ENCODE results near the gene BAHCC1.

The BAHCC1 gene

GRCh38 chr17:81434681-81435417 lies 39.6 kb downstream of the BAHCC1 start:
- no peaks in the 10 kb centered on the region for H3K4me1 Mint-ChIP-seq (ENCODE audit: low read depth)
- no peak for DNase-seq (ENCODE audit: low spot score)
- no peak overlapping the region for H3K27ac Mint-ChIP-seq
- H3K9me3 Mint-ChIP-seq: no peaks in the 10 kb centered on the region
- no peaks in the 10 kb centered on the region for H3K36me3 Mint-ChIP-seq (ENCODE audit: low read depth)
- peaks cover 8% of the 10 kb centered on the region for H3K27me3 Mint-ChIP-seq (ENCODE audit: low read depth)
- no peak overlapping the region for H3K4me3 Mint-ChIP-seq

DNA sequence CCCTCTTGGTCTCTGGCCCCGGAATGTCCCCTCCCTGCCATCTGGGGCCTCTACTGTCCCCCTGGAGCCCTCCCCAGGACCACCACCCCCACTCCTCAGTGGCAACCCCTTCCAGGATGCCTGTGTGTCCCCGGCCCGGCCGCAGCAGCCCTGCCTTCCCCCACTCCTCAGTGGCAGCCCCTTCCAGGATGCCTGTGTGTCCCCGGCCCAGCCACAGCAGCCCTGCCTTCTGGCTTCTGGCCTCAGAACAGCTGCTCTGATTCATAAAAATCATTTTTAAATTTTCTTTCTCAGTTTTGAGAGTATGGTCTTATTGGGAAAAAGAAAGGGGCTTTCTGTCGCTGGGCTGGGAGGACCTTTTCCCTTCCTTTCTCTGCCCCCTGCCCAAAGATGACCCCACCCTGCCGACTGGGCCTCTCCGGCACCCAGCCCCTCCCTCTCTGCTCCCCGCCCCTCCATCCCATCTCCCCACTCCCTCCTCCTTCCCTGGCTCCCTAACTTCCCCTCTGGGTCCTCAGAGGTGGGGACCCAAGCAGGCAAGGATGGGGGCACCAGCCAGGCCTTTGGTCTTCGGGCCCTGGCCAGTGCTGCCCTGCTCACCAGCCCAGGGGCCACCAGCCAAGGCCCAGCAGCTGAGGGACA lies 40.5 kb downstream of the BAHCC1 start:
- DNase-seq (ENCODE audit: low spot score): no peak
- H3K4me1 Mint-ChIP-seq (ENCODE audit: low read depth): no peaks in the 10 kb centered on the region
- peaks cover 3% of the 10 kb centered on the region for H3K27me3 Mint-ChIP-seq (ENCODE audit: low read depth)
- H3K9me3 Mint-ChIP-seq: no peaks in the 10 kb centered on the region
- no peak overlapping the region for H3K27ac Mint-ChIP-seq
- no peak overlapping the region for H3K4me3 Mint-ChIP-seq
- no peaks in the 10 kb centered on the region for H3K36me3 Mint-ChIP-seq (ENCODE audit: low read depth)

DNA sequence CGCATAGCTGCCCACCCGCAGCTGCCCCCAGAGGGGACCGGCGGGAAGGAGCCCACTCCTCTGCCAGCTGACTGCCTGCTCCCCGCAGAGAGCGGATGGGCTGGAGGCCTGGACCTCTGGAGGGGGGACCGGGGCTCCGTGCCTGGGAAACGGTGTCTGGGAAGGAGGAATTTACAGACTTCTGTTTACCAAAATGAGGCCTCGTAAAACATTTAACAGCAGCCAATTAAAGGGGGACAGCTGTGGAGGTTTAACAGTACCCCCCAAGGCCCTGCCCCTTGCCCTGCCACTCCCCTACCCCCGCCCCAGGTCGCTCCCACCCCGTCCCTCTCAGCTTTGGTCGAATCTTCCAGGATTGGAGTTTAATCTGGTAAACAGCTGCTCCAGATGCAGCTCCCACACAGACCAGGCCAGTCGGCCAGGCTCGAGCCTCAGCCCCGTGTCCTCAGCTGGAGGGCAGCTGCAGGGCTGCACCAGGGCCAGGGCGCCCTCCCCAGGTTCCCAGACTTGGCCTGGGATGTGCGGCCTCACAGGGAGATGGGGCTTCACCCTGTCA lies 41.1 kb downstream of the BAHCC1 start:
- H3K4me1 Mint-ChIP-seq (ENCODE audit: low read depth): no peaks in the 10 kb centered on the region
- no peaks in the 10 kb centered on the region for H3K9me3 Mint-ChIP-seq
- H3K27ac Mint-ChIP-seq: no peak overlapping the region
- peaks cover 3% of the 10 kb centered on the region for H3K27me3 Mint-ChIP-seq (ENCODE audit: low read depth)
- H3K4me3 Mint-ChIP-seq: no peak overlapping the region
- DNase-seq (ENCODE audit: low spot score): no peak
- no peaks in the 10 kb centered on the region for H3K36me3 Mint-ChIP-seq (ENCODE audit: low read depth)

GRCh38 chr17:81437191-81437651 lies 42.0 kb downstream of the BAHCC1 start:
- Mint-ChIP-seq H3K9me3 (no peaks in the 10 kb centered on the region), H3K36me3 (ENCODE audit: low read depth) (no peaks in the 10 kb centered on the region), H3K4me1 (ENCODE audit: low read depth) (no peaks in the 10 kb centered on the region), H3K27ac (no peak overlapping the region), H3K27me3 (ENCODE audit: low read depth) (peaks cover 3% of the 10 kb centered on the region), H3K4me3 (no peak overlapping the region)
- no peak for DNase-seq (ENCODE audit: low spot score)

- H3K27ac Mint-ChIP-seq: no peak overlapping the region
- H3K27me3 Mint-ChIP-seq (ENCODE audit: low read depth): peaks cover 3% of the 10 kb centered on the region
- no peak for DNase-seq (ENCODE audit: low spot score)
- no peaks in the 10 kb centered on the region for H3K9me3 Mint-ChIP-seq
- no peaks in the 10 kb centered on the region for H3K36me3 Mint-ChIP-seq (ENCODE audit: low read depth)
- H3K4me3 Mint-ChIP-seq: no peak overlapping the region
- no peaks in the 10 kb centered on the region for H3K4me1 Mint-ChIP-seq (ENCODE audit: low read depth)
Measured at GRCh38 chr17:81438007-81438659, 42.9 kb downstream of the BAHCC1 start.

GRCh38 chr17:81438688-81439087 lies 43.4 kb downstream of the BAHCC1 start:
- DNase-seq (ENCODE audit: low spot score): no peak
- Mint-ChIP-seq H3K4me3 (no peak overlapping the region), H3K9me3 (no peaks in the 10 kb centered on the region), H3K27ac (no peak overlapping the region), H3K27me3 (ENCODE audit: low read depth) (peaks cover 3% of the 10 kb centered on the region), H3K36me3 (ENCODE audit: low read depth) (no peaks in the 10 kb centered on the region), H3K4me1 (ENCODE audit: low read depth) (no peaks in the 10 kb centered on the region)

- H3K4me1 Mint-ChIP-seq (ENCODE audit: low read depth): no peaks in the 10 kb centered on the region
- H3K36me3 Mint-ChIP-seq (ENCODE audit: low read depth): no peaks in the 10 kb centered on the region
- no peak overlapping the region for H3K4me3 Mint-ChIP-seq
- peaks cover 3% of the 10 kb centered on the region for H3K27me3 Mint-ChIP-seq (ENCODE audit: low read depth)
- no peak for DNase-seq (ENCODE audit: low spot score)
- no peak overlapping the region for H3K27ac Mint-ChIP-seq
- no peaks in the 10 kb centered on the region for H3K9me3 Mint-ChIP-seq
Measured at GRCh38 chr17:81440051-81440471, 44.8 kb downstream of the BAHCC1 start.

DNA sequence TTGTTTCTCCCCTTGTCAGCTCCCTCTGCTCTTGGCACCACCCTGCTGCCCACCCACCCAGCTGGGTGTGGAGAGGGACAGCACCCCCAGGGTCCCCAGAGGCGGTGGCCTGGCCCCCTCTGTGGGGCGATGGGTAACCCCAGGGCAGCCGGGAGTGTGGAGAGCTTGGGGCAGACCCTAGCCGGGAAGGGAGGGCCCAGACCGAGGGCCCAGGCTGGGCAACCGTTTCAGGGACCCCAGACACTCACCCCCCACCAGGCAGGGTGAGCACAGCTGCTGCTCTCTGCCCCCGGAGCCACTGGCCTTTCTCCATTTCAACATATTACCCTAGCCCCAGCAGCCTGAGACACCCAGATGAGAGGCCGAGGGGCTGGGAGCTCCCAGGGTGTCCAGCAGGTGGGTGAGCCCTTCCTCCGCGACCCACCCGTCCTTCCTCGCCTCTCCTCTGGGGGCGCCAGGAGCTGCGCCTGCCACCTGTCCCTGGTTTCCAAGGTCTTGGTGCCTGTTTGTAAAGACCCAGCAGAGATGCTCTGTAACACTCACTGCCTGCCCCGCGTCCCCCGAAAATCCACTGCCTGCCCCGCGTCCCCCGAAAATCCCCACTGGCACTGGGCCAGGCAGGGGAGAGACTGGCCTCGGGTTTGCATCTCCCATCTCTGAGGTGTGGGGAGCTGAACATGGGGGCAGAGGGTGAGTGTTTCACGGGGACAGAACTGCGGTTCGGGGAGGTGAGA lies 45.4 kb downstream of the BAHCC1 start:
- Mint-ChIP-seq H3K4me1 (ENCODE audit: low read depth) (no peaks in the 10 kb centered on the region), H3K27me3 (ENCODE audit: low read depth) (peaks cover 3% of the 10 kb centered on the region), H3K4me3 (no peak overlapping the region), H3K9me3 (no peaks in the 10 kb centered on the region), H3K27ac (no peak overlapping the region), H3K36me3 (ENCODE audit: low read depth) (no peaks in the 10 kb centered on the region)
- no peak for DNase-seq (ENCODE audit: low spot score)

DNA sequence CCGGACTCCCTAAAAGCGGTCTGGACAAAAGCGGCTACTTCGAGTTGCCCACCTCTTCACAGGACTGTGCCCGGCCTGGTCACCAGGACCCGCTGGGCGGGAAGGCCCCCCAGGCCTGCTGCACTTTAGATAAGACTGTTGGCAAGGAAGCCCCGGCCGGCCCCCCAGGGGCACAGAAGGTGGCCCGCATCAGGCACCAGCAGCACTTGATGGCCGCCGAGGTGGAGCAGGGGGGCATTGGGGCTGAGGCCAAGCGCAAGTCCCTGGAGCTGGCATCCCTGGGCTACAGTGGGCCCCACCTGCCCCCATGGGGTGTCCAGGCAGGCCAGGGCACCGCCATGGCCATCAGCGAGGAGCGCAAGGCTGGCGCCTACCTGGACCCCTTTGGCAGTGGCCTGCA lies 47.5 kb downstream of the BAHCC1 start:
- Mint-ChIP-seq H3K4me3 (no peak overlapping the region), H3K27me3 (ENCODE audit: low read depth) (peaks cover 3% of the 10 kb centered on the region), H3K9me3 (no peaks in the 10 kb centered on the region), H3K4me1 (ENCODE audit: low read depth) (no peaks in the 10 kb centered on the region), H3K27ac (no peak overlapping the region), H3K36me3 (ENCODE audit: low read depth) (no peaks in the 10 kb centered on the region)
- DNase-seq (ENCODE audit: low spot score): no peak

DNA sequence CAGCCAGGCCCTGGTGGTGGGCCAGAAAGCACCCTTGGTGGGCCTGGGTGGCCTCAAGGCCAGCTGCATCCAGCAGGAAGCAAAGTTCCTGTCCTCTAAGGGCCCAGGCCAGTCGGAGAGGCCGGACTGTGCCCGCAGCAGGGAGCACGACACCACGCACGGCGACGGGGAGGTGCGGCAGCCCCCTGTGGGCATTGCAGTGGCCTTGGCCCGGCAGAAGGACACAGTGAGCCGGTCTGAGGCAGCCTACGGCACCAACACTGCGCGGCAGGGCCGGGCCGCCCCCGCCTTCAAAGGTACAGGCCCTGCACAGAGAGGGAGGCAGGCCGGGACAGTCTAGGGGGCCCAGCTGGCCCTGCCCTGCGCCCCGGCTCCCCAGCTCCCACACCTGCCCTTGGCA lies 48.0 kb downstream of the BAHCC1 start:
- Mint-ChIP-seq H3K9me3 (no peaks in the 10 kb centered on the region), H3K4me1 (ENCODE audit: low read depth) (no peaks in the 10 kb centered on the region), H3K4me3 (no peak overlapping the region), H3K36me3 (ENCODE audit: low read depth) (no peaks in the 10 kb centered on the region), H3K27ac (no peak overlapping the region), H3K27me3 (ENCODE audit: low read depth) (peaks cover 3% of the 10 kb centered on the region)
- no peak for DNase-seq (ENCODE audit: low spot score)

DNA sequence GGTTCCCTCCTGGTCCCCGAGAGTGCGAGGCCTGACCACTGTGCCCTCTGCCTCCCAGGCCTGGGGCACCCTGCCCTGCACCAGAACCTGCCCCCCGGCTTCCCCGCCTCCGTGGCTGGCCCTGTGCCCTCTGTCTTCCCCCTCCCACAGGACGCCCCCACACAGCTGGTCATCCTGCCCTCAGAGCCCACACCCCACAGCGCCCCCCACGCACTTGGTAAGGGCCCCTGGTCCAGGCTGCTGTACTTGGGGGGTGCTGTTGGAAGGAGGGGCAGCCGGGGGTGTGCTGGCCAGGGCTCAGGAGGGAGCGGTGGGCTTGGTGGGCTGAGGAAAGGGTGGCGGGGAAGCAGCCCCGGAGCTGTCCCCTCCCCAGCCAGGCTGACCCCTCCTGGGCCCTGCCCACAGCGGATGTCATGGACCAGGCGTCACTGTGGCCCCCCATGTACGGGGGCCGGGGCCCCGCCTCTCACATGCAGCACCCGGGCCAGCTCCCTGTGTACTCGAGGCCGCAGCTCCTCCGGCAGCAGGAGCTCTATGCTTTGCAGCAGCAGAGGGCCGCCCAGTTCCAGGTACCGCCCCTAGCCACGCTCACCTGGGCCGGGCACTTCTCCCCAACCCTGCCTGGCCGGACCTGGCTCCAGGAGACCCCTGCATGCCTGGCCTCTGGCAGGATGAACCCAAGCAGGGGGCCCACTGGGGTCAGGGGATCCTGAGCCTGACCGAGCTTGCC lies 49.5 kb downstream of the BAHCC1 start:
- Mint-ChIP-seq H3K9me3 (no peaks in the 10 kb centered on the region), H3K27me3 (ENCODE audit: low read depth) (no peaks in the 10 kb centered on the region), H3K36me3 (ENCODE audit: low read depth) (no peaks in the 10 kb centered on the region), H3K4me1 (ENCODE audit: low read depth) (no peaks in the 10 kb centered on the region), H3K27ac (no peak overlapping the region), H3K4me3 (no peak overlapping the region)
- no peak for DNase-seq (ENCODE audit: low spot score)

DNA sequence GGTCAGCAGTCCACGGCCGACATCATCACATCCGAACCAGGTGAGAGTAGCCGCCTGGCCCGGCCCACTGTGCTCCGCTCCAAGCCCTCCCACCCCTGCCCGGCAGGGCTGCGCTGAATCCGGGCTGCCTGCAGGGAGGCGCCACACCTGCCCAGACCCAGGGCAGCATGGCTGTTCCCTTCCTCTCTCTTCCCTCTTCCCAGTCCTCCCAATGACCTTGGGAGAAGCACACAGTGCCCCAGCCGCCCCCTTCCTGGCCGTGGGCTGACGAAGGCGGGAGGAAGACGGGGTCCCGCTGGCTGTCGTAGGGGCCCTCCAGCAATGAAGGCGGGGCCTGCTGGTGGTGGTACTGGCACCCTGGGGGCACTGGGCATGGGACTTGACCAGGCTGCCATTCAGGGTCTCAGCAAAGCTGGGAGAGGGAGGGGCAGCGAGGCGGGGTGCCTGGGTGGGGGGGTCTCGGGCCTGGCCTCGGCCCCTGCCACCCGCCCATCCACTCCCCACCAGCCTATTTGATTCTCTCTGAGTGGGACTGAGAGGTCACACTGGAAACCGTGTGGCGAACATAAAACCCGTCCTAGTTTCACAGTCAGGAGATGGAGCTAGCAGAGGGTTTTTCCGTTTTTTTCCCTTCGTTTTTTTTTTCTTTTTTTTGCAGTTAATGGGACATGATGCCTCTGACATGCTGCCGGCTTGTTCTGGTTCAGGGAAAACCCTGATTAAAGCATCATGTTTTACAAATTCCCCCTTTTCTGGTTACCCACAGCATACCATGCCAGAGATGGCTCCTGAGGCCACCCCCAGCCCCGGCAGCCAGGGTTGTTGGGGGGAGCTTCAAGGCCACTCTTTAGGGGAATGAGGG lies 50.6 kb downstream of the BAHCC1 start:
- DNase-seq (ENCODE audit: low spot score): no peak
- Mint-ChIP-seq H3K27me3 (ENCODE audit: low read depth) (no peaks in the 10 kb centered on the region), H3K36me3 (ENCODE audit: low read depth) (no peaks in the 10 kb centered on the region), H3K9me3 (no peaks in the 10 kb centered on the region), H3K4me1 (ENCODE audit: low read depth) (no peaks in the 10 kb centered on the region), H3K4me3 (no peak overlapping the region), H3K27ac (no peak overlapping the region)

All from T-helper 2 cell treated with Interferon-gamma antibody and Interleukin-4, amounts not matched to agents 5 μg/mL and 100 μg/mL, for 36 hours (primary cell).